Measurements from ENCODE around the gene CRABP2. TPM values are rescaled to one million over a fixed set of nuclear protein-coding genes. Genes with fewer than 3 reads are reported as not detected.

CRABP2 gene
- total and polyA plus RNA-seq, 2 of the 13 experiments (the other 11 are each of a cell fraction or from before 2014, with no cell fraction given), result 0.40 to 0.60 TPM

GRCh38 chr1:156746728-156747631, 41.6 kb upstream of the CRABP2 start (continued):
- TF ChIP-seq THRA (CRISPR knock-in tag; IDR thresholded peaks at IDR 0.05; ENCODE audit: borderline replicate concordance) (0 out of 2 replicates have a peak, but pooled peaks have one; percentile 13), SOX5 (CRISPR knock-in tag; IDR thresholded peaks at IDR 0.05; ENCODE audit: borderline replicate concordance) (no peak), NFIC (IDR thresholded peaks at IDR 0.05; ENCODE audit: low read length) (no peak), HES4 (CRISPR knock-in tag; IDR thresholded peaks at IDR 0.05; ENCODE audit: borderline replicate concordance) (no peak), IRF1 (CRISPR knock-in tag; IDR thresholded peaks at IDR 0.05; ENCODE audit: low read depth) (no peak), ZNF572 (CRISPR knock-in tag; IDR thresholded peaks at IDR 0.05) (no peak), ZFP90 (CRISPR knock-in tag; IDR thresholded peaks at IDR 0.05; ENCODE audit: borderline replicate concordance) (no peak), TBX2 (CRISPR knock-in tag; IDR thresholded peaks at IDR 0.05; ENCODE audit: borderline replicate concordance) (peak; percentile 21; the same call in 1 of the 2 replicates), ZNF510 (CRISPR knock-in tag; IDR thresholded peaks at IDR 0.05; ENCODE audit: low read depth) (no peak), ZBTB33 (CRISPR knock-in tag; IDR thresholded peaks at IDR 0.05) (no peak), GTF3A (CRISPR knock-in tag; conservative IDR thresholded peaks at IDR 0.05) (no peak), HNRNPLL (IDR thresholded peaks at IDR 0.05; ENCODE audit: low read depth, low read length, poor library complexity, severe bottlenecking) (no peak), SRSF1 (optimal IDR thresholded peaks at IDR 0.05; ENCODE audit: low read depth, low read length) (peak; percentile 58), ARID2 (CRISPR knock-in tag; IDR thresholded peaks at IDR 0.05; ENCODE audit: borderline replicate concordance) (no peak), ZNF839 (CRISPR knock-in tag; IDR thresholded peaks at IDR 0.05; ENCODE audit: borderline replicate concordance) (0 out of 2 replicates have a peak, but pooled peaks have one; percentile 50), HNRNPK (IDR thresholded peaks at IDR 0.05; ENCODE audit: low read depth, low read length, poor library complexity, severe bottlenecking) (peak; percentile 98), FOXK2 (IDR thresholded peaks at IDR 0.05) (no peak), ZFP36L2 (CRISPR knock-in tag; IDR thresholded peaks at IDR 0.05) (no peak), ZNF552 (CRISPR knock-in tag; IDR thresholded peaks at IDR 0.05; ENCODE audit: borderline replicate concordance) (peak; percentile 22; the same call in 1 of the 2 replicates), ZFP62 (CRISPR knock-in tag; IDR thresholded peaks at IDR 0.05) (no peak), EHMT2 (IDR thresholded peaks at IDR 0.05; ENCODE audit: borderline replicate concordance, low read depth, low read length) (no peak), SPEN (CRISPR knock-in tag; IDR thresholded peaks at IDR 0.05; ENCODE audit: low read depth) (no peak), ZMAT5 (CRISPR knock-in tag; IDR thresholded peaks at IDR 0.05; ENCODE audit: borderline replicate concordance, low read depth) (no peak), TCF7L2 (IDR thresholded peaks at IDR 0.05; ENCODE audit: low read depth, low read length) (no peak), FOSL2 (CRISPR knock-in tag; IDR thresholded peaks at IDR 0.05) (peak; percentile 78), ZMYM4 (CRISPR knock-in tag; IDR thresholded peaks at IDR 0.05) (0 out of 2 replicates have a peak, but pooled peaks have one; percentile 35)
